Measurements from ENCODE around the gene PRPSAP1.
"Not testable (repeated sequence)": the region's sequence is repeated elsewhere in the genome, so short reads cannot be mapped to it uniquely, and the experiment has no call there.

PRPSAP1 gene

GRCh38 chr17:76357597-76358158, 4.0 kb upstream of the PRPSAP1 start:
- DNase-seq: no peak

GRCh38 chr17:76356803-76357456, 3.2 kb upstream of the PRPSAP1 start:
- no peak for DNase-seq

- DNase-seq: peak; percentile 26
Measured at GRCh38 chr17:76354747-76355310, 1.1 kb upstream of the PRPSAP1 start.

GRCh38 chr17:76354317-76354729, 607 bp upstream of the PRPSAP1 start:
- no peak for DNase-seq

- no peak for DNase-seq
Measured at GRCh38 chr17:76353004-76353598, 615 bp downstream of the PRPSAP1 start.

GRCh38 chr17:76351526-76352071, 2.1 kb downstream of the PRPSAP1 start:
- no peak for DNase-seq

GRCh38 chr17:76350463-76350862, 3.3 kb downstream of the PRPSAP1 start:
- DNase-seq: no peak

- not testable (repeated sequence) for DNase-seq
Measured at GRCh38 chr17:76346936-76347335, 6.8 kb downstream of the PRPSAP1 start.

GRCh38 chr17:76345377-76345974, 8.2 kb downstream of the PRPSAP1 start:
- DNase-seq: no peak

GRCh38 chr17:76343106-76343505, 10.6 kb downstream of the PRPSAP1 start:
- DNase-seq: no peak

- DNase-seq: no peak
Measured at GRCh38 chr17:76341301-76341700, 12.4 kb downstream of the PRPSAP1 start.

- no peak for DNase-seq
Measured at GRCh38 chr17:76337413-76337777, 16.3 kb downstream of the PRPSAP1 start.

GRCh38 chr17:76336756-76337412, 16.8 kb downstream of the PRPSAP1 start:
- no peak for DNase-seq

- DNase-seq: no peak
Measured at GRCh38 chr17:76335716-76336381, 17.9 kb downstream of the PRPSAP1 start.

GRCh38 chr17:76333673-76334505, 19.8 kb downstream of the PRPSAP1 start:
- no peak for DNase-seq

- no peak for DNase-seq
Measured at GRCh38 chr17:76331083-76331482, 22.6 kb downstream of the PRPSAP1 start.

GRCh38 chr17:76329664-76330063, 24.1 kb downstream of the PRPSAP1 start:
- DNase-seq: no peak

GRCh38 chr17:76327696-76328095, 26.0 kb downstream of the PRPSAP1 start:
- DNase-seq: no peak

GRCh38 chr17:76326306-76326705, 27.4 kb downstream of the PRPSAP1 start:
- DNase-seq: no peak

GRCh38 chr17:76318586-76318985, 35.1 kb downstream of the PRPSAP1 start:
- DNase-seq: no peak

GRCh38 chr17:76317535-76317934, 36.2 kb downstream of the PRPSAP1 start:
- no peak for DNase-seq

All from NCI-H510A treated with DMSO at 0.1 percent for 48 hours (cell line).